ENCODE data around the gene MRPL54. TPM values are rescaled to one million over a fixed set of nuclear protein-coding genes. Genes with fewer than 3 reads are reported as not detected.
A peak's percentile ranks its signal among the peaks of the same experiment; 100 is the strongest.

MRPL54 gene
- 50.7 and 59.5 TPM in 2 replicates for total RNA-seq (2014; rRNA removed; shearing (Covaris generic))

GRCh38 chr19:3762501-3763459, at the start of gene MRPL54:
Gene MRPL54 (plus strand): TSS chr19:3762682. CDS start chr19:3762701, 19 bp downstream.
- DNase-seq (ENCODE audit: low spot score) = peak; percentile 98

- DNase-seq (ENCODE audit: low spot score) = no peak
Measured at GRCh38 chr19:3716147-3716668, 46.3 kb upstream of the MRPL54 start.

GRCh38 chr19:3719868-3720267, 42.6 kb upstream of the MRPL54 start:
- DNase-seq (ENCODE audit: low spot score) = no peak

- DNase-seq (ENCODE audit: low spot score) = peak; percentile 88
Measured at GRCh38 chr19:3720349-3720917, 42.0 kb upstream of the MRPL54 start.

- DNase-seq (ENCODE audit: low spot score) = peak; percentile 92
Measured at GRCh38 chr19:3721131-3721886, 41.2 kb upstream of the MRPL54 start.

GRCh38 chr19:3721887-3722442, 40.5 kb upstream of the MRPL54 start:
- DNase-seq (ENCODE audit: low spot score) = no peak

GRCh38 chr19:3722443-3723109, 39.9 kb upstream of the MRPL54 start:
- DNase-seq (ENCODE audit: low spot score) = peak; percentile 58

GRCh38 chr19:3723110-3723488, 39.4 kb upstream of the MRPL54 start:
- DNase-seq (ENCODE audit: low spot score) = no peak

GRCh38 chr19:3723883-3724282, 38.6 kb upstream of the MRPL54 start:
- DNase-seq (ENCODE audit: low spot score) = no peak

GRCh38 chr19:3725121-3725520, 37.4 kb upstream of the MRPL54 start:
- DNase-seq (ENCODE audit: low spot score) = no peak

GRCh38 chr19:3725640-3726310, 36.7 kb upstream of the MRPL54 start:
- peak; percentile 75 for DNase-seq (ENCODE audit: low spot score)

GRCh38 chr19:3730457-3730958, 32.0 kb upstream of the MRPL54 start:
- no peak for DNase-seq (ENCODE audit: low spot score)

- no peak for DNase-seq (ENCODE audit: low spot score)
Measured at GRCh38 chr19:3732108-3732507, 30.4 kb upstream of the MRPL54 start.

- DNase-seq (ENCODE audit: low spot score) = no peak
Measured at GRCh38 chr19:3733549-3734309, 28.8 kb upstream of the MRPL54 start.

GRCh38 chr19:3734310-3734600, 28.2 kb upstream of the MRPL54 start:
- no peak for DNase-seq (ENCODE audit: low spot score)

GRCh38 chr19:3736106-3736724, 26.3 kb upstream of the MRPL54 start:
- DNase-seq (ENCODE audit: low spot score) = no peak

- no peak for DNase-seq (ENCODE audit: low spot score)
Measured at GRCh38 chr19:3737487-3738205, 24.8 kb upstream of the MRPL54 start.

- DNase-seq (ENCODE audit: low spot score) = no peak
Measured at GRCh38 chr19:3738477-3739220, 23.8 kb upstream of the MRPL54 start.

Measured in HT-29 (cell line).